ENCODE measurements around the gene KIAA1328.

KIAA1328 gene

DNA sequence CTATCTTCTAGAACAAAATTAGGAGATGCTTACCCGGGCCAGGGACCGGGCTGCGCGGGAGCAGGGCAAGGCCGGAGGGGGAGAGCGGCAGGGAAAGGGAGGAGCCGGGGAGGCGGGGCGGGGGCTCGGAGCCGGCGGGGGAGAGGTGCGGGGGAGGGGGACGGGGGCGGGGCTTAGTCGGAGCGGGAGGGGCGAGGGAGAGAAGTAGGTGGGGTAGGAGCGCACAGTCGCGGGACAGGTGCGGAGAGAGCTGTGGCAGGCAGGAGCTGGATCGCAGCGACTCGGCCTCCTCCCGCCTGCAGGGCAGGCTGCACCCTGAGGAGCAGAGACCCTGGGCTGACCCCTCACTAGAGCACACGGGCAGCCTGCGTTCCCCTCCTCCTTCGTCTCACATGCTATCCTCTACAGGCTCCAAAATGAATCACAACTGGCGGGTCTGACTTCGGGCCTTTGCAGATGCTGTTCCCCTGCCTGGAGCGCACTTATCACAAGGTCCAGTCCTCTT, 446.4 kb downstream of the KIAA1328 start:
- Histone ChIP-seq H3K36me3 (ENCODE audit: insufficient read depth, low read length) (no peaks in the 10 kb centered on the region), H3K4me3 (ENCODE audit: low read depth in 1 of 2, low read length in 2 of 2) (no peak overlapping the region), H3K9me3 (ENCODE audit: low read length) (no peaks in the 10 kb centered on the region), H3K4me1 (ENCODE audit: insufficient read depth, low read length) (no peaks in the 10 kb centered on the region), H3K27ac (ENCODE audit: low read depth, low read length) (no peak overlapping the region), H3K27me3 (ENCODE audit: control insufficient read depth in 1 of 2, insufficient read depth in 2 of 2, low read length in 2 of 2) (peaks cover 0 to 30% of the 10 kb centered on the region in 2 donors), H3K9ac (ENCODE audit: low read length) (no peak overlapping the region)

DNA sequence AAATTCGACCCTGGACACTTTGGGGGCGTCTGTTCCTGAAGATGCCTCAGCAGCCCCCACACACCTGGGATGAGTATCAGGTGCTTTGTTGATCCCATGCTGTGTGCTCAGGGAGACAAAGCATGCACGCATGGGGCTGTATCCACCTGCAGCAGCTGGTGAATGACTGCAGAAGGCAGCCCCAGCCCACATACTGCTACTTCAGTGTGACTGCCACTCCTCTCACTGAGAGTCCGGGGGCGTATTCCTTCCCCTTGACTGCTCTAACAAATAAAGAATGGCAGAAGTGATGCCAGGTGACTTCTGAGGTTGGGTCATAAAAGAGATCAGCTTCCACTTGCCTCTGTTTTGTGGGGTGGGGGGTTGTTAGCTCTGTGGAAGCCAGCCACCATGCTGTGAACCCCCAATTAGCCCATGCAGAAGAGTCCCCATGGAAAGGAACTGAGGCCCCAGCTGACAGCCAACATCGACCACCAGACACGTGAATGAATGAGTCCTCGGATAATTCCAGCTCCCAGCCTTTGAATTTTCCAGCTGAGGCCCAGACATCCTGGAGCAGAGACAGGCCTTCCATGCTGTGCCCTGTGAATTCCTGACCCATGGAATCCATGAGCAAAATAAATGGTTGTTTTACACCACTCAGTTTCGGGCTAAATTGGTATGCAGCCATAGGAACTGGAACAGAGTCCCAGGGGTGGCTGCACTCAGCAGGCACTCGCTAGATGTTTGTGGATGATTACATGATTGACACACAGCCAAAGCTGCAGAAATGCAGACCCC, 447.4 kb downstream of the KIAA1328 start:
- Histone ChIP-seq H3K27me3 (ENCODE audit: control insufficient read depth in 1 of 2, insufficient read depth in 2 of 2, low read length in 2 of 2) (peaks cover 0 to 30% of the 10 kb centered on the region in 2 donors), H3K4me3 (ENCODE audit: low read depth in 1 of 2, low read length in 2 of 2) (no peak overlapping the region), H3K4me1 (ENCODE audit: insufficient read depth, low read length) (no peaks in the 10 kb centered on the region), H3K27ac (ENCODE audit: low read depth, low read length) (no peak overlapping the region), H3K36me3 (ENCODE audit: insufficient read depth, low read length) (no peaks in the 10 kb centered on the region), H3K9me3 (ENCODE audit: low read length) (no peaks in the 10 kb centered on the region), H3K9ac (ENCODE audit: low read length) (no peak overlapping the region)

DNA sequence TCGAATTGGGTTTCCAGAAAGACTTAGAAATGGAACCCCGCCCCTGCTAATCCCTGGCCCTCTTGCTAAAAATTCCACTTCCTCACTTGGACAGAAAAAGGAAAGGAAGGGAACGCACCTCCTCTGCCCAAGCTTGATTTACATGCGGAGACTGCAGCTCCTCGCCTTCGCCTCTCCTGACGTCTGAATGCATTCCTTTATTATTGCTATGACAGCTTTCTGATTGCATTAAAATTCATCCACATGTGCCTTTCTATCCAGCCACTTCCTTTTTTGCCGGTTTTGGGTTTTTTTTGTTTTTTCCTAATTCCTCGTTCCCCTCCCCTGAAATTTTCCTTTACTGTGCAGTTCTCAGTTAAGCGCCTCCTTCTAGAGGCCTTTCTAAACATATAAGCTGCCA, 448.9 kb downstream of the KIAA1328 start:
- Histone ChIP-seq H3K36me3 (ENCODE audit: insufficient read depth, low read length) (no peaks in the 10 kb centered on the region), H3K27me3 (ENCODE audit: control insufficient read depth in 1 of 2, insufficient read depth in 2 of 2, low read length in 2 of 2) (peaks cover 0 to 28% of the 10 kb centered on the region in 2 donors)

More for the DNA sequence above, 448.9 kb downstream of the KIAA1328 start:
- no peaks in the 10 kb centered on the region for H3K9me3 ChIP-seq (ENCODE audit: low read length)
- H3K9ac ChIP-seq (ENCODE audit: low read length): no peak overlapping the region
- no peak overlapping the region for H3K27ac ChIP-seq (ENCODE audit: low read depth, low read length)
- H3K4me3 ChIP-seq (ENCODE audit: low read depth in 1 of 2, low read length in 2 of 2): no peak overlapping the region
- no peaks in the 10 kb centered on the region for H3K4me1 ChIP-seq (ENCODE audit: insufficient read depth, low read length)
